Stimulated activated CD4-positive, alpha-beta T cell treated with anti-CD3 and anti-CD28 coated beads, Interleukin-4, amount 100 ng/mL, for 4 hours (primary cell): ENCODE data around the gene ERO1A.

Experiments
- DNase-seq, 2 experiments: peaks; one replicate each; pipeline ENCODE4 v3.0.0-alpha.2; 2020

ERO1A gene

DNA sequence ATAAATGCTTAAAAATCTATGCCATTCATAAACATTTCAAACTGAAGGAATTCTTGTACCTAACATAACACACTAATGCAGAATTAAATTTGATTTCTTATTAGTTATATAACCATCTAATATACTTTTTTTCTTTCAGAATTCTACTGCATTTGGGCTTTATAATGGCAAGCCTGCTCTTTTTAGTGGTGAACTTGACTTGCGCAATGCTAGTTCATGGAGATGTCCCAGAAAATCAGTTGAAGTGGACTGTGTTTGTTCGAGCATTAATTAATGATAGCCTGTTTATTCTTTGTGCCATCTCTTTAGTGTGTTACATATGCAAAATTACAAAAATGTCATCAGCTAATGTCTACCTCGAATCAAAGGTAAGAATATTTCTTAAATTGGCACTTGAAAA, 95.4 kb downstream of the ERO1A start:
- no peak for DNase-seq

GRCh38 chr14:52598568-52598967, 96.8 kb downstream of the ERO1A start:
- no peak for DNase-seq

GRCh38 chr14:52596861-52597260, 98.5 kb downstream of the ERO1A start:
- DNase-seq, result no peak

GRCh38 chr14:52596320-52596719, 99.0 kb downstream of the ERO1A start:
- DNase-seq, result no peak

GRCh38 chr14:52590318-52590717, 105.0 kb downstream of the ERO1A start:
- DNase-seq, result no peak
